HK-2 (cell line): ENCODE data around the gene BMAL2.

ENCODE experiments used
- DNase-seq: peaks from one replicate; pipeline ENCODE4 v3.0.0-alpha.2; 2018; ENCODE audit not compliant: unreplicated experiment

The BMAL2 gene

GRCh38 chr12:27324530-27324929 is 8.1 kb upstream of the BMAL2 start:
- DNase-seq, result no peak

GRCh38 chr12:27330846-27331245 is 1.8 kb upstream of the BMAL2 start:
- no peak for DNase-seq

- DNase-seq, result peak; percentile 22
Measured at GRCh38 chr12:27331291-27331926, 1.2 kb upstream of the BMAL2 start.

- DNase-seq, result peak; percentile 21
Measured at GRCh38 chr12:27331927-27332324, 710 bp upstream of the BMAL2 start.

GRCh38 chr12:27332407-27332713 is 276 bp upstream of the BMAL2 start:
- no peak for DNase-seq

- DNase-seq, result peak; percentile 50
Measured at GRCh38 chr12:27333403-27334009, 870 bp downstream of the BMAL2 start.

GRCh38 chr12:27334042-27334720 is 1.5 kb downstream of the BMAL2 start:
- no peak for DNase-seq

GRCh38 chr12:27334721-27335082 is 2.1 kb downstream of the BMAL2 start:
- no peak for DNase-seq

GRCh38 chr12:27335364-27336281 is 3.0 kb downstream of the BMAL2 start:
- DNase-seq, result no peak

- no peak for DNase-seq
Measured at GRCh38 chr12:27336282-27336653, 3.6 kb downstream of the BMAL2 start.

- no peak for DNase-seq
Measured at GRCh38 chr12:27337376-27337775, 4.7 kb downstream of the BMAL2 start.

- DNase-seq, result no peak
Measured at GRCh38 chr12:27338473-27338872, 5.8 kb downstream of the BMAL2 start.

GRCh38 chr12:27340971-27341370 is 8.3 kb downstream of the BMAL2 start:
- no peak for DNase-seq

- no peak for DNase-seq
Measured at GRCh38 chr12:27342536-27342935, 9.9 kb downstream of the BMAL2 start.

- DNase-seq, result no peak
Measured at GRCh38 chr12:27343255-27344000, 10.8 kb downstream of the BMAL2 start.

GRCh38 chr12:27344246-27344645 is 11.6 kb downstream of the BMAL2 start:
- no peak for DNase-seq

- no peak for DNase-seq
Measured at GRCh38 chr12:27344760-27345159, 12.1 kb downstream of the BMAL2 start.

- DNase-seq, result no peak
Measured at GRCh38 chr12:27345376-27345775, 12.7 kb downstream of the BMAL2 start.

GRCh38 chr12:27347779-27348178 is 15.1 kb downstream of the BMAL2 start:
- DNase-seq, result no peak

- DNase-seq, result no peak
Measured at GRCh38 chr12:27351476-27351875, 18.8 kb downstream of the BMAL2 start.

GRCh38 chr12:27355486-27355885 is 22.9 kb downstream of the BMAL2 start:
- no peak for DNase-seq

- no peak for DNase-seq
Measured at GRCh38 chr12:27355979-27356378, 23.3 kb downstream of the BMAL2 start.
